SK-N-SH (cell line): Measurements from ENCODE around the gene RNF215. TPM values are rescaled to one million over a fixed set of nuclear protein-coding genes. Genes with fewer than 3 reads are reported as not detected.
A peak's percentile ranks its signal among the peaks of the same experiment; 100 is the strongest.

ENCODE experiments used
- CTCF ChIA-PET: fragments of 300-600, 350-600 bp; formaldehyde crosslinking; extraction: SDS; loops from one replicate; lab custom pipeline; 2021; lab: Yijun Ruan, JAX
- POLR2A ChIA-PET: fragments of 350-600 bp; sonication (Branson Sonifier 250); formaldehyde crosslinking; extraction: SDS; loops from one replicate; lab custom pipeline; 2020; ENCODE audit warnings: antibody characterized with exemption, inconsistent platforms; lab: Yijun Ruan, JAX
- DNase-seq: peaks from one replicate; pipeline ENCODE4 v3.0.0; 2012
- H2AFZ ChIP-seq: fragments of 200-600 bp; sonication (generic); 2 replicates; pipeline ENCODE4 v1.8.1; 2016; ENCODE audit warnings: antibody characterized with exemption, mild to moderate bottlenecking, low read depth
- H3F3A ChIP-seq: fragments of 200-600 bp; sonication (generic); replicated peaks from 2 replicates; pipeline ENCODE3; 2016; ENCODE audit warnings: antibody characterized with exemption, mild to moderate bottlenecking; ENCODE audit not compliant: insufficient read depth
- H3K27ac ChIP-seq, 2 experiments: fragments of 200-500 bp in 1 of 2; fragments of 200-600 bp in 1 of 2; sonication (Bioruptor generic) in 1 of 2; sonication (generic), shearing (Covaris generic) in 1 of 2; 2 replicates each; pipeline versions ENCODE4 v1.5.1 to v1.6.1; 2014 to 2016; ENCODE audit warnings: low read depth in 2 of 2, inconsistent platforms in 1 of 2, low read length in 1 of 2, mild to moderate bottlenecking in 1 of 2, mixed read lengths in 1 of 2
- H3K27me3 ChIP-seq: fragments of 200-600 bp; sonication (generic), shearing (Covaris generic); 2 replicates; pipeline ENCODE4 v1.6.1; 2016; ENCODE audit warnings: mixed run types; ENCODE audit not compliant: insufficient read depth
- H3K36me3 ChIP-seq, 2 experiments: fragments of 200-500 bp in 1 of 2; fragments of 200-600 bp in 1 of 2; sonication (Bioruptor generic) in 1 of 2; sonication (generic) in 1 of 2; replicated peaks in 1 of 2; 2 replicates each; pipeline versions ENCODE3 to v1.5.1; 2014 to 2016; ENCODE audit warnings: low read length in 1 of 2, mild to moderate bottlenecking in 1 of 2; ENCODE audit not compliant: insufficient read depth in 2 of 2, control insufficient read depth in 1 of 2
- H3K4me1 ChIP-seq, 2 experiments: fragments of 200-500 bp in 1 of 2; fragments of 200-600 bp in 1 of 2; sonication (Bioruptor generic) in 1 of 2; sonication (generic), shearing (Covaris generic) in 1 of 2; 2 replicates each; pipeline versions ENCODE4 v1.5.1 to v1.6.1; 2014 to 2016; ENCODE audit warnings: low read depth in 1 of 2, low read length in 1 of 2, mixed run types in 1 of 2; ENCODE audit not compliant: insufficient read depth in 2 of 2, control insufficient read depth in 1 of 2
- H3K4me2 ChIP-seq: fragments of 200-600 bp; sonication (generic), shearing (Covaris generic); 2 replicates; pipeline ENCODE4 v1.6.1; 2017; ENCODE audit warnings: mixed run types
- H3K4me3 ChIP-seq, 2 experiments: fragments of 200-500 bp in 1 of 2; fragments of 200-600 bp in 1 of 2; sonication (Bioruptor generic) in 1 of 2; sonication (generic), shearing (Covaris generic) in 1 of 2; 2 replicates each; pipeline versions ENCODE4 v1.5.1 to v1.8.1; 2014 to 2016; ENCODE audit warnings: low read depth in 2 of 2, inconsistent platforms in 1 of 2, low read length in 1 of 2, mild to moderate bottlenecking in 1 of 2, mixed read lengths in 1 of 2, moderate library complexity in 1 of 2
- H3K79me2 ChIP-seq: fragments of 200-600 bp; sonication (generic); 2 replicates; pipeline ENCODE4 v1.8.1; 2017; ENCODE audit warnings: mild to moderate bottlenecking; ENCODE audit not compliant: insufficient read depth
- H3K9ac ChIP-seq: fragments of 200-600 bp; sonication (generic); 2 replicates; pipeline ENCODE4 v1.6.1; 2017; ENCODE audit warnings: mixed run types
- H3K9me2 ChIP-seq: fragments of 200-600 bp; sonication (generic); 2 replicates; pipeline ENCODE4 v1.6.1; 2017; ENCODE audit warnings: mixed run types
- H3K9me3 ChIP-seq: fragments of 200-600 bp; sonication (generic); 2 replicates; pipeline ENCODE4 v1.6.1; 2017; ENCODE audit warnings: mixed run types, mild to moderate bottlenecking, moderate library complexity
- H4K20me1 ChIP-seq: fragments of 200-600 bp; sonication (generic); 2 replicates; pipeline ENCODE4 v1.6.1; 2017; ENCODE audit warnings: mild to moderate bottlenecking, mixed run types; ENCODE audit not compliant: insufficient read depth
- CHD2 ChIP-seq: fragments of 150-350 bp; IDR thresholded peaks from 2 replicates; pipeline ENCODE4 v1.6.1; 2018; ENCODE audit warnings: low read length; ENCODE audit not compliant: partially characterized antibody
- EZH2phosphoT487 ChIP-seq: fragments of 200-600 bp; sonication (generic); IDR thresholded peaks from 2 replicates; pipeline ENCODE4 v1.6.1; 2017; ENCODE audit warnings: low read depth, mixed run types, mild to moderate bottlenecking, antibody characterized with exemption, moderate library complexity, borderline replicate concordance
- FOXJ3 ChIP-seq: sonication (generic); formaldehyde crosslinking; IDR thresholded peaks from 2 replicates; pipeline ENCODE4 v1.5.1; 2020; ENCODE audit warnings: mild to moderate bottlenecking, missing genetic modification reagents
- IRF3 ChIP-seq: fragments of 150-350 bp; IDR thresholded peaks from 2 replicates; pipeline ENCODE4 v1.6.1; 2016; ENCODE audit warnings: mild to moderate bottlenecking, low read depth, low read length
- MAX ChIP-seq: IDR thresholded peaks from 2 replicates; pipeline ENCODE4 v1.4.0; 2012; ENCODE audit warnings: low read depth
- MEF2A ChIP-seq: IDR thresholded peaks from 2 replicates; pipeline ENCODE4 v1.4.0; 2012; ENCODE audit warnings: low read depth, borderline replicate concordance
- NFIC ChIP-seq: IDR thresholded peaks from 2 replicates; pipeline ENCODE4 v1.4.0; 2012; ENCODE audit warnings: borderline replicate concordance
- NRF1 ChIP-seq: IDR thresholded peaks from 2 replicates; pipeline ENCODE4 v1.6.1; 2012; ENCODE audit warnings: low read depth, mild to moderate bottlenecking, low read length
- PBX3 ChIP-seq: IDR thresholded peaks from 2 replicates; pipeline ENCODE4; 2012
- POLR2AphosphoS5 ChIP-seq: IDR thresholded peaks from 2 replicates; pipeline ENCODE4 v1.6.1; 2012; ENCODE audit warnings: low read depth, low read length
- REST ChIP-seq: IDR thresholded peaks from 2 replicates; pipeline ENCODE4 v1.6.1; 2012; ENCODE audit warnings: mild to moderate bottlenecking, low read depth, low read length, moderate library complexity
- TAF1 ChIP-seq: IDR thresholded peaks from 2 replicates; pipeline ENCODE4 v1.6.1; 2012; ENCODE audit warnings: low read depth, mild to moderate bottlenecking, low read length, moderate library complexity, borderline replicate concordance
- TCF12 ChIP-seq: IDR thresholded peaks from 2 replicates; pipeline ENCODE4 v1.4.0; 2012
- ZBTB33 ChIP-seq: IDR thresholded peaks from 2 replicates; pipeline ENCODE4 v1.4.0; 2012; ENCODE audit warnings: low read depth, borderline replicate concordance
- WGBS: methylation state at CpG from one replicate; pipeline ENCODE4 v1.1.6; 2017; ENCODE audit warnings: low lambda C conversion rate; 5-methylcytosine and 5-hydroxymethylcytosine counted together
- polyA plus RNA-seq, 3 experiments: library from polyadenylated mRNA; depleted of rRNA; stranded (reverse); fragments of >200 nt; gene quantifications; 2 replicates each; pipeline ENCODE4 v1.2.3, GENCODE V29; 2012

The RNF215 gene
- polyA plus RNA-seq, 1 of the 3 experiments (the other 2 are of a cell fraction) = 28.6 TPM

- TF ChIP-seq PBX3 (no peak), EZH2phosphoT487 (no peak), TCF12 (no peak), NFIC (no peak), NRF1 (no peak), IRF3 (no peak), ZBTB33 (no peak), MEF2A (no peak), CHD2 (no peak), MAX (no peak)
Observed at GRCh38 chr22:30397656-30398635, 10.7 kb upstream of the RNF215 start (continued).

- no CpG with 5 or more reads among the region's 56 CpGs for WGBS
- H2AFZ ChIP-seq = peak within 1 kb of the TSS; percentile 66
- peak; percentile 90 for DNase-seq
- CTCF ChIA-PET = interaction anchor here (0.8 to 15.4 kb wide), 12 partner anchors 11 to 362 kb away, joined by 3 to 228 read pairs (median 4); partner anchors contain the start of genes CASTOR1 and RNF215
- H3K4me1 ChIP-seq = peaks cover 0 to 14% of the 10 kb centered on the region in 2 experiments; a peak in 2 of 4 replicates
- H3K27me3 ChIP-seq = no peaks in the 10 kb centered on the region
- TF ChIP-seq MAX (peak; percentile 54; the same call in 1 of the 2 replicates), EZH2phosphoT487 (no peak), NFIC (peak; percentile 60; the same call in 1 of the 2 replicates), POLR2AphosphoS5 (peak; percentile 69), TAF1 (0 out of 2 replicates have a peak, but pooled peaks have one; percentile 47), FOXJ3 (CRISPR knock-in tag) (no peak), REST (peak; percentile 63; the same call in 1 of the 2 replicates), PBX3 (peak; percentile 38; the same call in 1 of the 2 replicates)
- no peaks in the 10 kb centered on the region for H3F3A ChIP-seq
- no peaks in the 10 kb centered on the region for H3K36me3 ChIP-seq
- POLR2A ChIA-PET = interaction anchor here (0.5 to 3.0 kb wide), 5 partner anchors 8 to 102 kb away, joined by 3 to 19 read pairs (median 3); no protein-coding TSS in a partner anchor
- H3K9me3 ChIP-seq = no peaks in the 10 kb centered on the region
- peaks cover 36% of the 10 kb centered on the region for H3K79me2 ChIP-seq
- no peak within 1 kb of the TSS; a peak in 1 of 4 replicates for H3K27ac ChIP-seq
- H3K9ac ChIP-seq = peak within 1 kb of the TSS; percentile 76
- no peaks in the 10 kb centered on the region for H3K9me2 ChIP-seq
- peak within 1 kb of the TSS; percentile 63 to 75 for H3K4me3 ChIP-seq
- H4K20me1 ChIP-seq = 0 out of 2 replicates have a peak, but pooled peaks cover 6% of the 10 kb centered on the region
- peak within 1 kb of the TSS; percentile 96 for H3K4me2 ChIP-seq
Observed at GRCh38 chr22:30396871-30397655, 9.9 kb upstream of the RNF215 start, which contains the start of gene SEC14L2. Gene SEC14L2 (plus strand): TSS chr22:30397018. CDS start chr22:30397117, 99 bp downstream.
